ENCODE measurements around the gene IRF7.

IRF7 gene

DNA sequence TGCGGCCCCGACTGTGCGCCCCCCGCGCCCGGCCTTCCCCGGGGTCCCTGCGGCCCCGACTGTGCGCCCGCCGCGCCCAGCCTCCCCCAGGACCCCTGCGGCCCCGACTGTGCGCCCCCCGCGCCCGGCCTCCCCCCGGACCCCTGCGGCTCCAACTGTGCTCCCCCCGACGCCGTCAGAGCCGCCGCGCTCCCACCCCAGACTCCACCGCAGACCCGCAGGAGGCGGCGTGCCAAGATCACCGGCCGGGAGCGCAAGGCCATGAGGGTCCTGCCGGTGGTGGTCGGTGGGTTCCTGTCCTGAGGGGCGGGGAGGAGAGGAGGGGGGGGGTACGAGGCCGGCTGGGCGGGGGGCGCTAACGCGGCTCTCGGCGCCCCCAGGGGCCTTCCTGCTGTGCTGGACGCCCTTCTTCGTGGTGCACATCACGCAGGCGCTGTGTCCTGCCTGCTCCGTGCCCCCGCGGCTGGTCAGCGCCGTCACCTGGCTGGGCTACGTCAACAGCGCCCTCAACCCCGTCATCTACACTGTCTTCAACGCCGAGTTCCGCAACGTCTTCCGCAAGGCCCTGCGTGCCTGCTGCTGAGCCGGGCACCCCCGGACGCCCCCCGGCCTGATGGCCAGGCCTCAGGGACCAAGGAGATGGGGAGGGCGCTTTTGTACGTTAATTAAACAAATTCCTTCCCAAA is 24.4 kb upstream of the IRF7 start:
- no peak for DNase-seq

DNA sequence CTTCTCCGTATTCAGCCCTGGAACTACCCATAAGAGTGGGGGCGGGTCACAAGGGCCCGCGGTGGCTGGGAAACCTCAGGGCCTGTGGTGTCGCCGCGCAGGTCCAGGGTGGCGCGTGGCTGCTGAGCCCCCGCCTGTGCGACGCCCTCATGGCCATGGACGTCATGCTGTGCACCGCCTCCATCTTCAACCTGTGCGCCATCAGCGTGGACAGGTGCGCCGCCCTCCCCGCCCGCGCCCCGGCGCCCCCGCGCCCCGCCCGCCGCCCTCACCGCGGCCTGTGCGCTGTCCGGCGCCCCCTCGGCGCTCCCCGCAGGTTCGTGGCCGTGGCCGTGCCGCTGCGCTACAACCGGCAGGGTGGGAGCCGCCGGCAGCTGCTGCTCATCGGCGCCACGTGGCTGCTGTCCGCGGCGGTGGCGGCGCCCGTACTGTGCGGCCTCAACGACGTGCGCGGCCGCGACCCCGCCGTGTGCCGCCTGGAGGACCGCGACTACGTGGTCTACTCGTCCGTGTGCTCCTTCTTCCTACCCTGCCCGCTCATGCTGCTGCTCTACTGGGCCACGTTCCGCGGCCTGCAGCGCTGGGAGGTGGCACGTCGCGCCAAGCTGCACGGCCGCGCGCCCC is 23.7 kb upstream of the IRF7 start:
- DNase-seq: no peak

DNA sequence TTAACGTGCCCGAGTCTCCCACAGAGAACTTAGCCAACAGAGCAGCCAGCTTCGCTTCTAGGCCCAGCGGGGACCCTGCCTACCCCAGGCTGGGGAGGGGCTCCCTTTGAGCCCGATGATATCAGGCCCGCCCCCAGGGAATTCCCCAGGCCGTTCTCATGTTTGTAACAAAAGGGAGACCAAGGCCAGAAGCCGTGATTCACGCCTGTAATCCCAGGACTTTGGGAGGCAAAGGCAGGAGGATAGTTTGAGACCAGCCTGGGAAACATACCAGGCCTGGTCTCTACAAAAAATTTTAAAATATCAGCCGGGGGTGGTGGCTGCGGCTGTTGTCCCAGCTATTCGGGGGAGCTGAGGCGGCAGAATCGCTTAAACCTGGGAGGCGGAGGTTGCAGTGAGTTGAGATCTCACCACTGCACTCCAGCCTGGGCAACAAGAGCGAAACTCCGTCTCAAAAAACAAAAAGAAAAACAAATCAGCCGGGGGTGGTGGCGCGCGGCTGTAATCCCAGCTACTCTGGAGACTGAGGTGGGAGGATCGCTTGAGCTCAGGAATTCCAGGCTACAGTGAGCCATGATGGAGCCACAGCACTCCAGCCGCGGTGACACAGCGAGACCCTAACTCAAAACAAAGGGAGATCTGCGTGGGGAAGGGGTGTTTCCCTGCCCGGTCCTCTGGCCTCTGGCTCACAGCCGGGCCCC is 23.0 kb upstream of the IRF7 start:
- DNase-seq: no peak

DNA sequence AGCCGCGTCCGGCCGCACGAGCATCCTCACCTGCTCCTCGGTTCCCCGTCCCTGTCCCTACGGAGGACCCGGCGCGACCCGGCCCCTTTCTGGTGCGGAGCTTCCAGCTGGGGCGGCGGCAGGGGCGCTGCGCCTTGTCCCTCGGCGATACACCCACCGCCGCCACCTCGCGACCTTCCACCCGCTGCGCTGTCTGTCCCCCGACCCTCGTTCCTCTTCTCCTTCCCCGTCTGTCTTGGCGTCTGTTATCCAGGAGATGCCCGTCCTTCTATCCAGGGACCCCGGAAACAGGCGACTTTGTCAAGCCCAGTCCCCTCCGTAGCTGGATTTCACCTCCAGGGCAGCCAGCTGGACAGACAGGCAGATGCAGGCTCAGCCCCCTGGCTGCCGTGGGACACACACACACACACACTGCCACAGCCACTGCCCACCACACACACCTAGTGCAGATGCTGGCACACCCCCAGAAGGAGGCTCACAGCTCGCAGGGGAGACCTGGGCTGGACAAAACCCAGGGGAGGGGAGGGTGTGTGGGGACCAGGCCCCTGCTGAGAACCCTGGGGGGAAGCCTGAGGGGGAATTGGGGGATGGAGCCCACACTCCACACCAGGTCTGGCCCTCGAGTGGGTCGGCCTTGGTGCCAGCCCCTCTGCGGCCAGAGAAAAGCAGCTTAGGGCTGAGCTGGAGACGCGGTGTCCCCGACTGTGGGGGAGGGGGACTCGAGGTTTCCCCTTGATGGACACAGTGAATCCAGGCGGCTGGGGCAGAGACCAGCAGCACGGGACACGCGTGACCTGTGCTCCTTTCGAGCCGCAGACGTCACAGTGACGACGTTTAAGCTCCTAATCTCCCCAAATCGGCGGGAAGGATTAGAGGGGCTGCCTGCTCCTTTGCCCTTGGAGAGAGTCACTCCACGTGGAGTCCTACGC is 22.1 kb upstream of the IRF7 start:
- DNase-seq: no peak

DNA sequence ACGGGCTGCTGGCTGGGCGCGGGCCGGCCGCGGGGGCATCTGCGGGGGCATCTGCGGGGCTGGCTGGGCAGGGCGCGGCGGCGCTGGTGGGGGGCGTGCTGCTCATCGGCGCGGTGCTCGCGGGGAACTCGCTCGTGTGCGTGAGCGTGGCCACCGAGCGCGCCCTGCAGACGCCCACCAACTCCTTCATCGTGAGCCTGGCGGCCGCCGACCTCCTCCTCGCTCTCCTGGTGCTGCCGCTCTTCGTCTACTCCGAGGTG is 21.5 kb upstream of the IRF7 start:
- no peak for DNase-seq

DNA sequence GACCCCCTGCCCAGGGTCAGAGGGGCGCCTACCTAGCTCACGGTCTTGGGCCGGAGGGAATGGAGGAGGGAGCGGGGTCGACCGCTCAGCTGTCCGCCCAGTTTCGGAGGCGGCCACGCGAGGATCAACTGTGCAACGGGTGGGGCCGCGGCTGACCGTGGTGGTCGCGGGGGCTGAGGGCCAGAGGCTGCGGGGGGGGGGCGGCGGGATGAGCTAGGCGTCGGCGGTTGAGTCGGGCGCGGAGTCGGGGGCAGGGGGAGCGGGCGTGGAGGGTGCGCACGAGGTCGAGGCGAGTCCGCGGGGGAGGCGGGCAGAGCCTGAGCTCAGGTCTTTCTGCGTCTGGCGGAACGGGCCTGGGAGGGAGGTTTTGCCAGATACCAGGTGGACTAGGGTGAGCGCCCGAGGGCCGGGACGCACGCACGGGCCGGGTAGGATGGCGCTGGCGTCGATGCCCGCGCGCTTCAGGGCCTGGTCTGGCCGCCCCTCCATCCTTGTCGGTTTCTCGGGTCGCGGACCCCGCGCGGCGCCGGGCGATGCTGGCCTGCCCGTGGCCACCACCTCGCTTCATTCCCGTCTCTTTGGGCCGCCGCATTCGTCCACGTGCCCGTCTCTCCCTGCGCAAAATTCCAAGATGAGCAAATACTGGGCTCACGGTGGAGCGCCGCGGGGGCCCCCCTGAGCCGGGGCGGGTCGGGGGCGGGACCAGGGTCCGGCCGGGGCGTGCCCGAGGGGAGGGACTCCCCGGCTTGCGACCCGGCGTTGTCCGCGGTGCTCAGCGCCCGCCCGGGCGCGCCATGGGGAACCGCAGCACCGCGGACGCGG is 21.0 kb upstream of the IRF7 start, which contains the start of gene DRD4:
Gene DRD4 (plus strand): TSS at position 759 of the 822 bp plus-strand sequence. CDS start 36 bp downstream, at position 795.
- no peak for DNase-seq

DNA sequence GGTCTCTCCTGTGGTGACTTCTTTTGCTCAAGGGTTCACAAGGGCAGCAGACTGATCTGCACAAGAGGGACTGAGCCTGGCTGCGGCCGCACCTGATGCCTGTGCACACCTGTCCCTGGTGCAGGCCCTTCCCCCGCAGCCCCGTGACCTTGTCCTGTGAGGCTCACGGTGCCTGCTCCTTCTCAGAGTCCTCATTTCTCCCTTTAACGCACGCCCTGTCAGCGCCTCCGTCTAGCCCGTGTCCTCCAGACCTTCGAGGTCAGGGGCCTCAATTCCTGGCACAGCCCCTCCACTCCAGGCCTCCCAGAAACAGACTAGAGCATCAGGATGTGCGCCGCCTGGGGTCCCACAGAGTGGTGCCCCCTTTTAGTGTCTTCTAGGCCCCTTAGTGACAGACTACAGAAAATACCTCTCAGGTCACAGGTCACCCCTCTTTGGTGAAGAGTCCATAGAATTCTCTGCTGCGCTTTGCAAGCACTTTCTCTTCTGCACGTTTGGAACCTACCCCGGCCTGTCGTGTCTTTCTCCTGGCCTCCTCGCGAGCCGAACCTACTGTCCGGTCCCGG is 20.3 kb upstream of the IRF7 start:
- DNase-seq: no peak

GRCh38 chr11:630871-631270 is 15.1 kb upstream of the IRF7 start:
- no peak for DNase-seq

- DNase-seq: no peak
These were observed 13.5 kb upstream of the IRF7 start for GRCh38 chr11:629237-629583.

DNA sequence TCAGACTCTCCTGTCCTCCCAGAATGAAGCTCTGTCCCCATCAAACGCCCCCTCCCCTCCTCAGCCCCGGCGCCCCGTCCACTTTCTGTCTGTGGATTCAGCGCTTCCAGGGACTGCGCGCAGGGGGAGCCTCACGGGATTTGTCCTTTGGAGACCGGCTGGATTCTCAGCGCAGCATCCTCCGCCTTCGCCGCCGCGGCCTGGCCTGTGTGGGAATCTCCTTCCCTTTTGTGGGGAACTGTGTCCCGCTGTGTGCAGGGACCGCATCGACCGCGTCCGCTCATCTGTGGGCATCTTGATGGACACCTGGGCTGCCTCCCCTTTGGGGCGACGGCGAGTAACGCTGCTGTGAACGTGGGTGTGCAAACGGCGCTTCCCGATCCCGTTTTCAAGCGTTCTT is 12.3 kb upstream of the IRF7 start:
- DNase-seq: no peak

GRCh38 chr11:627308-627576 is 11.5 kb upstream of the IRF7 start:
- DNase-seq: no peak

DNA sequence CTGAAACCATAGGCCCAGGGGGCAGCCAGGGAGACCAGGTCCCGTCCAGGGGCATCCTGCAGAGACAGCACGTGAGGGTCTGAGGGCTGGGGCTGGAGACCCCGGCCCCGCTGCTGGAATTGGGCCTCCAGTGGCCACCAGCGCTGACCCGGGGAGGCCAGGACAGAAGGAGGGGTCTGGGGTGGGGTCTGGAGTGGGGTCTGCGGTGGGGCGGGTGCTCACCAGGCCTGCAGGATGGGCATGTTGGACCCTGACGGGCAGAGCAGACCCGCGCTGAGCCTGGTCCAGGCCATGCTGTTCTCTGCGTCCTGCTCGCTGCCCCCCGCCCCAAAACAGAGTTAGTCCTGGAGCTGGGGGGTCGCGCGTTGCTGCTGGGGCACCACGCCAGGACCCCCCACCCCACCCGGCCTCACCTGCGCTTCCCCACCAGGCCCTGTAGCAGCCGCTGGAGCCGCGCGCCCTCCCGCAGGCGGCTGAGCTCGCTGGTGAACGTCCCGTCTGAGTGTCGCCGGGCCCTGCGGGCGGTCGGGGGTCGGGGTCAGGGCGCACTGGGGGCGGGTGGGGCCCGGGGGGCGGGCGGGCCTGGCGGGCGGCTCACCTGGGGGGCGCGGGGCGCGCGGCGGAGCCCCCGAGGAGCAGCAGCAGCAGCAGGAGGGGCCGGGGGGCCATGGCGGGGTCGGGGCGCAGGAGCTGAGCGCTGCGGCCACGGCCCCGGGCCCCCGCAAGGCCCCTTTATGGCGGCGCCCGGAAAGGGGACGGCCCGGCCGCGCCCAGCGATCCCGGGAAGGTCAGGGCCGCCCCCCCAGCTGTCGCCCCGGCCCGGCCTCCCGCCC is 10.9 kb upstream of the IRF7 start, which contains the start of gene SCT:
Gene SCT (minus strand): TSS at position 707 of the 833 bp plus-strand sequence. CDS start 38 bp downstream, at position 669.
- no peak for DNase-seq

GRCh38 chr11:625636-626268 is 10.0 kb upstream of the IRF7 start:
- no peak for DNase-seq

DNA sequence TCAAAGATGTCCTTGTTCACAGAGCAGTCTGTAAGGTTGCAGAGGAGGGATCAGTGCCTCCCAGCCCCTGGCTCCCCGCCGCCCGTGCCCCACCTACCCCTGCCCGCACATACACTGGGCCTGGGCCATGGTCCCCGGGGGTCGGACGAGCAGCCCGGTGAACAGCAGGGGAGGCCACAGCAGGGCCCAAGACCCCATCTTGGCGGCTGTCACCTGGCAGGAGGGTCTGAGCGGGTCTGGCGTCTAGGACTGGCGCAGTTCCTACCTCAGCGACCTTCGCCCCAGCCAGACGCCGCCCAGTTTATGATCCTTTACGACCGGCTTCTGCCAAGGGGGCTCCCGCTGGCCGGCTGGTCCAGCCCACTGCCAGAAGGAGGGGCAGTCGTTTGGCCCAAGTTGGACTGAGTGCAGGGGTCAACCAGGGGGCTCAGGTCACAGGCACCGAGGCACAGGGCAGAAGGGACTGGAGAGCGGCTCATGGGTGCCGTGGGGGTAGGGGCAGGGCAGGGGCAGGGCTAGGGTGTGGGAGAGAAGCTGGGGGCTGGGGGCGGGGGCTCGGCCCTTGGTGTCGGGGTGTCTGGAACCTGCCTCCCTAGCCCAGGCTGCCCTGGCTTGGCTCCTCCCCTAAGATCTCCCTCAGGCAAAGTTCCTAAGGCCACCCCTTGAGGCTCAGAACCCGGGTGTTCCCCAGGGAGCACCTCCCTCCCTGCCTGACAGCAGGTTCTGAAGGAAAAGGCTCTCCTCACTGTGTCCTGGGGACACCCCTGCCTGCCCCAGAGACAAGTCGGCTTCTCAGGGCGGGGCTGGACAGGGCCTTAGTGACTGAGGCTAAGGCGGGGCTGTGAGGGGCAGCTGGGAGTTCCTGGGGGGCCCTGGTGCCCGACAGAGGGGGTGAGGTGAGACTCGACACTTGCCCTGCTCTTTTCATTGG is 9.2 kb upstream of the IRF7 start, which contains the start of gene CDHR5:
Gene CDHR5 (minus strand): TSS at position 251 of the 931 bp plus-strand sequence. CDS start 53 bp downstream, at position 198.
- DNase-seq: no peak

GRCh38 chr11:623999-624704 is 8.4 kb upstream of the IRF7 start:
- DNase-seq: no peak

GRCh38 chr11:623349-623869 is 7.7 kb upstream of the IRF7 start:
- DNase-seq: no peak

GRCh38 chr11:621838-622237 is 6.1 kb upstream of the IRF7 start:
- no peak for DNase-seq

All from stimulated activated CD4-positive, alpha-beta T cell treated with anti-CD3 and anti-CD28 coated beads, Interleukin-2, amount 100 ng/mL, for 24 hours (primary cell).